HEK293 (cell line): ENCODE results near the gene MAP6.

Experiments
- HOXA7 ChIP-seq: sonication (generic); formaldehyde crosslinking; IDR thresholded peaks from 2 replicates; pipeline ENCODE4 v1.8.1; 2022; ENCODE audit warnings: missing genetic modification reagents, borderline replicate concordance
- HOXD13 ChIP-seq: sonication (generic); formaldehyde crosslinking; IDR thresholded peaks from 2 replicates; pipeline ENCODE4 v1.8.0; 2022; ENCODE audit warnings: missing genetic modification reagents, borderline replicate concordance
- KLF7 ChIP-seq: fragments of 450-650 bp; formaldehyde crosslinking; IDR thresholded peaks from 2 replicates; pipeline ENCODE4 v1.5.1; 2016; ENCODE audit warnings: missing biosample characterization, missing genetic modification characterization, borderline replicate concordance
- OSR2 ChIP-seq: fragments of 450-650 bp; formaldehyde crosslinking; IDR thresholded peaks from 2 replicates; pipeline ENCODE4 v1.5.1; 2016; ENCODE audit warnings: missing biosample characterization, missing genetic modification characterization
- PRDM2 ChIP-seq: fragments of 450-650 bp; formaldehyde crosslinking; IDR thresholded peaks from 2 replicates; pipeline ENCODE4 v1.5.1; 2016; ENCODE audit warnings: missing biosample characterization, missing genetic modification characterization, borderline replicate concordance
- SCRT1 ChIP-seq: fragments of 450-650 bp; formaldehyde crosslinking; IDR thresholded peaks from 2 replicates; pipeline ENCODE4 v1.5.1; 2016; ENCODE audit warnings: missing biosample characterization, missing genetic modification characterization, borderline replicate concordance
- TCF7L2 ChIP-seq: IDR thresholded peaks from 2 replicates; pipeline ENCODE4 v1.6.1; 2011; ENCODE audit warnings: low read depth, mild to moderate bottlenecking, inconsistent platforms, low read length, moderate library complexity, borderline replicate concordance
- ZBTB48 ChIP-seq: fragments of 450-650 bp; formaldehyde crosslinking; IDR thresholded peaks from 2 replicates; pipeline ENCODE4 v1.5.1; 2016; ENCODE audit warnings: missing biosample characterization, missing genetic modification characterization
- ZFHX2 ChIP-seq: fragments of 450-650 bp; formaldehyde crosslinking; conservative IDR thresholded peaks from 2 replicates; pipeline ENCODE4 v1.5.1; 2016; ENCODE audit warnings: missing biosample characterization, missing genetic modification characterization
- ZFP69B ChIP-seq: fragments of 450-650 bp; formaldehyde crosslinking; IDR thresholded peaks from 2 replicates; pipeline ENCODE4 v1.5.1; 2016; ENCODE audit warnings: missing biosample characterization, missing genetic modification characterization
- ZNF132 ChIP-seq: fragments of 450-650 bp; formaldehyde crosslinking; IDR thresholded peaks from 2 replicates; pipeline ENCODE4 v1.5.1; 2017; ENCODE audit warnings: missing biosample characterization, missing genetic modification characterization, borderline replicate concordance
- ZNF146 ChIP-seq: fragments of 450-650 bp; formaldehyde crosslinking; IDR thresholded peaks from 2 replicates; pipeline ENCODE4 v1.5.1; 2016; ENCODE audit warnings: missing biosample characterization, missing genetic modification characterization
- ZNF16 ChIP-seq: fragments of 450-650 bp; formaldehyde crosslinking; IDR thresholded peaks from 2 replicates; pipeline ENCODE4 v1.5.1; 2016; ENCODE audit warnings: low read depth, missing biosample characterization, missing genetic modification characterization
- ZNF2 ChIP-seq: fragments of 450-650 bp; formaldehyde crosslinking; IDR thresholded peaks from 2 replicates; pipeline ENCODE4 v1.5.1; 2016; ENCODE audit warnings: missing biosample characterization, missing genetic modification characterization
- ZNF214 ChIP-seq: fragments of 450-650 bp; formaldehyde crosslinking; IDR thresholded peaks from 2 replicates; pipeline ENCODE4 v1.5.1; 2017; ENCODE audit warnings: missing biosample characterization, mild to moderate bottlenecking, missing genetic modification characterization, borderline replicate concordance
- ZNF248 ChIP-seq: fragments of 450-650 bp; formaldehyde crosslinking; IDR thresholded peaks from 2 replicates; pipeline ENCODE4 v1.5.1; 2017; ENCODE audit warnings: missing biosample characterization, missing genetic modification characterization
- ZNF274 ChIP-seq, 2 experiments: fragments of 200-500 bp in 1 of 2; fragments of 450-650 bp in 1 of 2; sonication (Bioruptor generic) in 1 of 2; formaldehyde crosslinking in 1 of 2; IDR thresholded peaks; 2 replicates each; pipeline versions ENCODE4 v1.5.1 to v1.6.1; 2014 to 2016; ENCODE audit warnings: borderline replicate concordance in 1 of 2, inconsistent platforms in 1 of 2, low read length in 1 of 2, missing biosample characterization in 1 of 2, missing genetic modification characterization in 1 of 2
- ZNF341 ChIP-seq: fragments of 450-650 bp; formaldehyde crosslinking; IDR thresholded peaks from 2 replicates; pipeline ENCODE4; 2016; ENCODE audit warnings: low read depth, missing biosample characterization, missing genetic modification characterization
- ZNF354C ChIP-seq: fragments of 450-650 bp; formaldehyde crosslinking; IDR thresholded peaks from 2 replicates; pipeline ENCODE4 v1.5.1; 2016; ENCODE audit warnings: missing biosample characterization, missing genetic modification characterization, low read depth, borderline replicate concordance
- ZNF530 ChIP-seq: fragments of 450-650 bp; formaldehyde crosslinking; IDR thresholded peaks from 2 replicates; pipeline ENCODE4 v1.5.1; 2016; ENCODE audit warnings: low read depth, missing biosample characterization, missing genetic modification characterization
- ZNF600 ChIP-seq: fragments of 450-650 bp; formaldehyde crosslinking; IDR thresholded peaks from 2 replicates; pipeline ENCODE4 v1.5.1; 2016; ENCODE audit warnings: missing biosample characterization, missing genetic modification characterization
- ZNF626 ChIP-seq: fragments of 450-650 bp; sonication (Bioruptor Pico); formaldehyde crosslinking; IDR thresholded peaks from 2 replicates; pipeline ENCODE4 v1.5.1; 2018; ENCODE audit warnings: missing biosample characterization, missing genetic modification characterization, inconsistent platforms
- ZNF658 ChIP-seq: fragments of 450-650 bp; formaldehyde crosslinking; IDR thresholded peaks from 2 replicates; pipeline ENCODE4; 2016; ENCODE audit warnings: missing biosample characterization, missing genetic modification characterization
- ZNF76 ChIP-seq: fragments of 450-650 bp; formaldehyde crosslinking; IDR thresholded peaks from 2 replicates; pipeline ENCODE4; 2016; ENCODE audit warnings: low read depth, missing biosample characterization, missing genetic modification characterization, borderline replicate concordance
- ZSCAN23 ChIP-seq: fragments of 450-650 bp; formaldehyde crosslinking; IDR thresholded peaks from 2 replicates; pipeline ENCODE4 v1.5.1; 2016; ENCODE audit warnings: missing biosample characterization, missing genetic modification characterization
- TF ChIP-seq, protein P1 (sequence below): fragments of 450-650 bp; formaldehyde crosslinking; IDR thresholded peaks from 2 replicates; pipeline ENCODE4 v1.5.1; 2016; ENCODE audit warnings: missing biosample characterization, missing genetic modification characterization
- TF ChIP-seq, protein P2 (sequence below): fragments of 450-650 bp; formaldehyde crosslinking; IDR thresholded peaks from 2 replicates; pipeline ENCODE4 v1.5.1; 2016; ENCODE audit warnings: missing biosample characterization, missing genetic modification characterization

The MAP6 gene

DNA sequence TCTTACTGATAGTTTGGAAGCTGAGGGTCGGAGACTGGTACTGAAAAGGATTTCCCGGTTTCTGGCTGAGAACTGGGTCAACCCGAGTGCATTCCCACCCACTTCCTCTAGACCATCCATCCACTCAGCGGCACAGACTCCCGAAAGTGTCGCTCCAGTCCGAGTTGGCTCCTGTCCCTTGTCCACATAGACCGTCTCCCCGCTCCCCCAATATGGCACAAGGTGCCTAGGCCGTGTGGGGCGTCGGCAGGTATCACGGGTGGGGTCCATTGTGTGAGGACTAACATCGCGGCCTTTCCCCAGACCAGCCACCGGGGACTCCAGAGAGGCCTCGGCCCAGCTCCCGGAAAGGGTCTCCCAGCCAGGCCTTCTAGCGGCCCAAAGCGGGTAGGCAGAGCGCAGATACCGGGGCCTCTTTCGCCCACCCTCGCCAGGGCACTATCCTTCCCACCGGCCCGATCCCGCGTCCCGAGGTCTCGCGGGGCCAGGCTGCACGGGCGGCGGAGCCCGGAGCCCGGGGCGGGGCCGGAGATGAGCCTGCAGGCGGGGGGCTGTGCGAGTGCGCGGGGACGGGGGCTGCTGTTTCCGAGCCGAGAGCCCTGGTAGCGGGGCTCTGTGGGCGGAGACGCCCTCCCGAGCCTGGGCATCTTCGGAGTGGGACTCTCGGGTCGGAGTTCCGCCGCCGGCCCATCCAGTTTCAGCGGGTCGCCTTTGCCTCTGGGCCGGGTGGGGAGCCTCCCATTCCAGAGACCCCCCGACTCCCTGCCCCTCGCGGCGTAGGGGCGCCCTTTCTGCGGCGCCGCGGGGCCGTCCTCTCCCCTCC, 85.7 kb downstream of the MAP6 start (continued):
- TF ChIP-seq OSR2 (tag by site-specific recombination) = no peak
- TF ChIP-seq ZSCAN23 = no peak
- no peak for TF ChIP-seq ZNF274 (IDR thresholded peaks at IDR 0.05; ENCODE audit: low read length)
- TF ChIP-seq ZNF274 (tag by site-specific recombination; IDR thresholded peaks at IDR 0.05; ENCODE audit: borderline replicate concordance) = no peak
- TF ChIP-seq ZNF341 = no peak
- no peak for TF ChIP-seq ZFP69B (tag by site-specific recombination)
- no peak for TF ChIP-seq ZNF132 (tag by site-specific recombination)
- TF ChIP-seq ZNF76 (tag by site-specific recombination) = no peak
- peak; percentile 54 for TF ChIP-seq ZFHX2 (tag by site-specific recombination)
- TF ChIP-seq TCF7L2 = no peak
- no peak for TF ChIP-seq HOXA7 (CRISPR knock-in tag)
- TF ChIP-seq, protein P1, sequence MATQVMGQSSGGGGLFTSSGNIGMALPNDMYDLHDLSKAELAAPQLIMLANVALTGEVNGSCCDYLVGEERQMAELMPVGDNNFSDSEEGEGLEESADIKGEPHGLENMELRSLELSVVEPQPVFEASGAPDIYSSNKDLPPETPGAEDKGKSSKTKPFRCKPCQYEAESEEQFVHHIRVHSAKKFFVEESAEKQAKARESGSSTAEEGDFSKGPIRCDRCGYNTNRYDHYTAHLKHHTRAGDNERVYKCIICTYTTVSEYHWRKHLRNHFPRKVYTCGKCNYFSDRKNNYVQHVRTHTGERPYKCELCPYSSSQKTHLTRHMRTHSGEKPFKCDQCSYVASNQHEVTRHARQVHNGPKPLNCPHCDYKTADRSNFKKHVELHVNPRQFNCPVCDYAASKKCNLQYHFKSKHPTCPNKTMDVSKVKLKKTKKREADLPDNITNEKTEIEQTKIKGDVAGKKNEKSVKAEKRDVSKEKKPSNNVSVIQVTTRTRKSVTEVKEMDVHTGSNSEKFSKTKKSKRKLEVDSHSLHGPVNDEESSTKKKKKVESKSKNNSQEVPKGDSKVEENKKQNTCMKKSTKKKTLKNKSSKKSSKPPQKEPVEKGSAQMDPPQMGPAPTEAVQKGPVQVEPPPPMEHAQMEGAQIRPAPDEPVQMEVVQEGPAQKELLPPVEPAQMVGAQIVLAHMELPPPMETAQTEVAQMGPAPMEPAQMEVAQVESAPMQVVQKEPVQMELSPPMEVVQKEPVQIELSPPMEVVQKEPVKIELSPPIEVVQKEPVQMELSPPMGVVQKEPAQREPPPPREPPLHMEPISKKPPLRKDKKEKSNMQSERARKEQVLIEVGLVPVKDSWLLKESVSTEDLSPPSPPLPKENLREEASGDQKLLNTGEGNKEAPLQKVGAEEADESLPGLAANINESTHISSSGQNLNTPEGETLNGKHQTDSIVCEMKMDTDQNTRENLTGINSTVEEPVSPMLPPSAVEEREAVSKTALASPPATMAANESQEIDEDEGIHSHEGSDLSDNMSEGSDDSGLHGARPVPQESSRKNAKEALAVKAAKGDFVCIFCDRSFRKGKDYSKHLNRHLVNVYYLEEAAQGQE (tag by site-specific recombination) = no peak
- no peak for TF ChIP-seq ZNF354C
- TF ChIP-seq KLF7 = no peak
- TF ChIP-seq ZNF146 = no peak
- TF ChIP-seq ZNF600 (tag by site-specific recombination) = no peak
- TF ChIP-seq HOXD13 = no peak
- TF ChIP-seq, protein P2, sequence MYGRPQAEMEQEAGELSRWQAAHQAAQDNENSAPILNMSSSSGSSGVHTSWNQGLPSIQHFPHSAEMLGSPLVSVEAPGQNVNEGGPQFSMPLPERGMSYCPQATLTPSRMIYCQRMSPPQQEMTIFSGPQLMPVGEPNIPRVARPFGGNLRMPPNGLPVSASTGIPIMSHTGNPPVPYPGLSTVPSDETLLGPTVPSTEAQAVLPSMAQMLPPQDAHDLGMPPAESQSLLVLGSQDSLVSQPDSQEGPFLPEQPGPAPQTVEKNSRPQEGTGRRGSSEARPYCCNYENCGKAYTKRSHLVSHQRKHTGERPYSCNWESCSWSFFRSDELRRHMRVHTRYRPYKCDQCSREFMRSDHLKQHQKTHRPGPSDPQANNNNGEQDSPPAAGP (tag by site-specific recombination) = no peak
- TF ChIP-seq ZNF2 (tag by site-specific recombination) = no peak
- no peak for TF ChIP-seq ZNF530 (tag by site-specific recombination)
- no peak for TF ChIP-seq ZNF658 (tag by site-specific recombination)
- TF ChIP-seq ZNF248 (tag by site-specific recombination) = no peak
- TF ChIP-seq ZNF626 (tag by site-specific recombination) = no peak
- TF ChIP-seq ZNF16 (tag by site-specific recombination) = no peak
- no peak; the same call in 1 of the 2 replicates for TF ChIP-seq ZBTB48
- no peak for TF ChIP-seq ZNF214 (tag by site-specific recombination)
- TF ChIP-seq SCRT1 = no peak
- TF ChIP-seq PRDM2 (tag by site-specific recombination) = no peak
